SK-N-SH treated with all-trans-retinoic acid at 6 μM for 48 hours (cell line): ENCODE data around the gene TMC8.

ENCODE experiments used
- ATAC-seq: fragments of 200-7000 bp; cut with Tn5 transposase; 3 replicates; pipeline ENCODE4 v1.9.1; 2020; ENCODE audit warnings: mild to moderate bottlenecking, moderate library complexity
- ARNTL ChIP-seq: fragments of 450-650 bp; formaldehyde crosslinking; IDR thresholded peaks from 2 replicates; pipeline ENCODE4 v1.5.0; 2020; ENCODE audit warnings: low read depth, mild to moderate bottlenecking, moderate library complexity, borderline replicate concordance
- CREB5 ChIP-seq: fragments of 250-450 bp; sonication (Bioruptor Pico); IDR thresholded peaks from 2 replicates; pipeline ENCODE4 v1.5.1; 2020; ENCODE audit warnings: low read depth, mild to moderate bottlenecking, moderate library complexity
- CSDC2 ChIP-seq: fragments of 250-450 bp; sonication (Bioruptor Pico); IDR thresholded peaks from 2 replicates; pipeline ENCODE4 v1.5.0; 2020; ENCODE audit warnings: mild to moderate bottlenecking, moderate library complexity
- CSRNP3 ChIP-seq: fragments of 250-450 bp; sonication (Bioruptor Pico); IDR thresholded peaks from 2 replicates; pipeline ENCODE4 v1.5.1; 2021; ENCODE audit warnings: mild to moderate bottlenecking, moderate library complexity
- GLIS3 ChIP-seq: fragments of 250-450 bp; sonication (Bioruptor Pico); IDR thresholded peaks from 2 replicates; pipeline ENCODE4 v1.5.0; 2020; ENCODE audit warnings: mild to moderate bottlenecking, moderate library complexity
- OSR1 ChIP-seq: fragments of 250-450 bp; sonication (Bioruptor Pico); IDR thresholded peaks from 2 replicates; pipeline ENCODE4 v1.8.0; 2022; ENCODE audit warnings: moderate library complexity, mild to moderate bottlenecking, inconsistent platforms
- PATZ1 ChIP-seq: fragments of 250-450 bp; sonication (Bioruptor Pico); IDR thresholded peaks from 2 replicates; pipeline ENCODE4 v1.8.0; 2020; ENCODE audit warnings: mild to moderate bottlenecking, moderate library complexity, borderline replicate concordance
- POU6F1 ChIP-seq: fragments of 250-450 bp; sonication (Bioruptor Pico); IDR thresholded peaks from 2 replicates; pipeline ENCODE4 v1.8.0; 2021; ENCODE audit warnings: low read depth, mild to moderate bottlenecking, moderate library complexity, borderline replicate concordance
- PPARA ChIP-seq: fragments of 250-450 bp; sonication (Bioruptor Pico); IDR thresholded peaks from 2 replicates; pipeline ENCODE4 v1.5.0; 2020; ENCODE audit warnings: mild to moderate bottlenecking, borderline replicate concordance
- TCF4 ChIP-seq: fragments of 250-450 bp; sonication (Bioruptor Pico); IDR thresholded peaks from 2 replicates; pipeline ENCODE4 v1.8.0; 2021; ENCODE audit warnings: mild to moderate bottlenecking, moderate library complexity, borderline replicate concordance
- TOX ChIP-seq: fragments of 250-450 bp; sonication (Bioruptor Pico); IDR thresholded peaks from 2 replicates; pipeline ENCODE4 v1.8.0; 2021; ENCODE audit warnings: mild to moderate bottlenecking, moderate library complexity, borderline replicate concordance
- TSHZ2 ChIP-seq: fragments of 250-450 bp; sonication (Bioruptor Pico); IDR thresholded peaks from 2 replicates; pipeline ENCODE4 v1.5.0; 2020; ENCODE audit warnings: mild to moderate bottlenecking, moderate library complexity
- ZC3H10 ChIP-seq: fragments of 250-450 bp; sonication (Bioruptor Pico); IDR thresholded peaks from 2 replicates; pipeline ENCODE4 v1.5.1; 2021; ENCODE audit warnings: mild to moderate bottlenecking, moderate library complexity
- ZFP3 ChIP-seq: fragments of 250-450 bp; sonication (Bioruptor Pico); IDR thresholded peaks from 2 replicates; pipeline ENCODE4 v1.5.0; 2020; ENCODE audit warnings: mild to moderate bottlenecking, moderate library complexity
- ZFP30 ChIP-seq: fragments of 450-650 bp; formaldehyde crosslinking; IDR thresholded peaks from 2 replicates; pipeline ENCODE4 v1.5.0; 2022; ENCODE audit warnings: mild to moderate bottlenecking, moderate library complexity
- ZNF70 ChIP-seq: fragments of 450-650 bp; formaldehyde crosslinking; IDR thresholded peaks from 2 replicates; pipeline ENCODE4 v1.5.0; 2020; ENCODE audit warnings: mild to moderate bottlenecking, moderate library complexity

Gene TMC8

GRCh38 chr17:78183916-78184315 is 53.3 kb downstream of the TMC8 start:
- ATAC-seq, result no peak
- TF ChIP-seq PPARA (no peak), CREB5 (CRISPR knock-in tag) (no peak), TSHZ2 (no peak), ARNTL (no peak), OSR1 (CRISPR knock-in tag) (no peak), POU6F1 (CRISPR knock-in tag) (no peak)
- TF ChIP-seq, all 23 proteins: peak for 0

- ATAC-seq, result no peak
- TF ChIP-seq ARNTL (no peak), PPARA (no peak), CSRNP3 (no peak), ZFP3 (CRISPR knock-in tag) (no peak), ZC3H10 (CRISPR knock-in tag) (no peak), GLIS3 (CRISPR knock-in tag) (no peak), TCF4 (CRISPR knock-in tag) (no peak), CSDC2 (no peak), TSHZ2 (no peak), ZFP30 (CRISPR knock-in tag) (no peak), POU6F1 (CRISPR knock-in tag) (no peak), CREB5 (CRISPR knock-in tag) (no peak), OSR1 (CRISPR knock-in tag) (no peak), TOX (CRISPR knock-in tag) (no peak), PATZ1 (CRISPR knock-in tag) (no peak), ZNF70 (no peak)
Observed at GRCh38 chr17:78184351-78184750, 53.8 kb downstream of the TMC8 start.
